AG20443 (cell line): ENCODE data around the gene LSM14A.
"Not testable (repeated sequence)": the region's sequence is repeated elsewhere in the genome, so short reads cannot be mapped to it uniquely, and the experiment has no call there.

Source experiments
- DNase-seq: peaks from one replicate; pipeline ENCODE4 v3.0.0; 2012; ENCODE audit warnings: low spot score, mixed read lengths

Gene LSM14A

GRCh38 chr19:34171877-34172660, at the start of gene LSM14A:
LSM14A (plus strand) TSS chr19:34172504; CDS start chr19:34172643, 139 bp downstream.
- peak; percentile 97 for DNase-seq

GRCh38 chr19:34124828-34125227, 47.5 kb upstream of the LSM14A start:
- DNase-seq = no peak

- no peak for DNase-seq
These were observed 45.3 kb upstream of the LSM14A start for GRCh38 chr19:34126966-34127365.

GRCh38 chr19:34127684-34128189, 44.6 kb upstream of the LSM14A start:
- DNase-seq = no peak

- peak; percentile 62 for DNase-seq
These were observed 43.6 kb upstream of the LSM14A start for GRCh38 chr19:34128558-34129250.

GRCh38 chr19:34131100-34131499, 41.2 kb upstream of the LSM14A start:
- DNase-seq = no peak

- not testable (repeated sequence) for DNase-seq
These were observed 40.2 kb upstream of the LSM14A start for GRCh38 chr19:34132145-34132544.

- DNase-seq = not testable (repeated sequence)
These were observed 39.6 kb upstream of the LSM14A start for GRCh38 chr19:34132706-34133105.

- peak; percentile 98 for DNase-seq
These were observed 37.9 kb upstream of the LSM14A start for GRCh38 chr19:34134190-34135053.

- DNase-seq = no peak
These were observed 37.1 kb upstream of the LSM14A start for GRCh38 chr19:34135054-34135800.

- DNase-seq = no peak
These were observed 36.3 kb upstream of the LSM14A start for GRCh38 chr19:34135821-34136611.

- DNase-seq = no peak
These were observed 31.3 kb upstream of the LSM14A start for GRCh38 chr19:34141025-34141424.

- DNase-seq = no peak
These were observed 29.9 kb upstream of the LSM14A start for GRCh38 chr19:34142440-34142839.

GRCh38 chr19:34145741-34146202, 26.5 kb upstream of the LSM14A start:
- peak; percentile 69 for DNase-seq

- no peak for DNase-seq
These were observed 23.6 kb upstream of the LSM14A start for GRCh38 chr19:34148658-34149185.

GRCh38 chr19:34149873-34150272, 22.4 kb upstream of the LSM14A start:
- no peak for DNase-seq

GRCh38 chr19:34150558-34150957, 21.7 kb upstream of the LSM14A start:
- no peak for DNase-seq

- DNase-seq = no peak
These were observed 20.9 kb upstream of the LSM14A start for GRCh38 chr19:34151439-34151838.

GRCh38 chr19:34154401-34154800, 17.9 kb upstream of the LSM14A start:
- DNase-seq = no peak

- peak; percentile 11 for DNase-seq
These were observed 16.6 kb upstream of the LSM14A start for GRCh38 chr19:34155686-34156085.
